Colonic mucosa (tissue), 4 donors: Measurements from ENCODE around the gene HSD11B2. TPM values are rescaled to one million over a fixed set of nuclear protein-coding genes. Genes with fewer than 3 reads are reported as not detected.

Source experiments
- DNase-seq: peaks from one replicate; pipeline ENCODE4 v3.0.0-alpha.2; 2020
- H3K27ac ChIP-seq: fragments of 200-600 bp; one replicate; pipeline ENCODE4 v1.8.0; 2021
- H3K27me3 ChIP-seq: fragments of 200-600 bp; one replicate; pipeline ENCODE4 v1.8.0; 2021
- H3K36me3 ChIP-seq: fragments of 200-600 bp; one replicate; pipeline ENCODE4 v1.8.0; 2021
- H3K4me1 ChIP-seq: fragments of 200-600 bp; one replicate; pipeline ENCODE4 v1.8.0; 2021; ENCODE audit warnings: mild to moderate bottlenecking
- H3K4me3 ChIP-seq: fragments of 200-600 bp; one replicate; pipeline ENCODE4 v1.8.0; 2021
- H3K9ac ChIP-seq, 2 donors: one replicate each; pipeline ENCODE4 v1.7.0; 2013; ENCODE audit warnings: control low read depth in 2 of 2, low read depth in 2 of 2, low read length in 2 of 2
- H3K9me3 ChIP-seq: fragments of 200-600 bp; one replicate; pipeline ENCODE4 v1.8.0; 2021
- CTCF ChIP-seq: fragments of 200-600 bp; IDR thresholded peaks from one replicate; pipeline ENCODE4 v1.8.0; 2022; ENCODE audit warnings: antibody characterized with exemption, mild to moderate bottlenecking
- intact Hi-C: fragments of 100-400 bp; cut with DNase I; formaldehyde crosslinking; loops from one replicate; pipeline ENCODE4 v1.14.1; 2022
- total RNA-seq, 2 donors: library from RNA; stranded (reverse); fragmentation: NEBNext Ultra II Directional in 1 of 2; extraction: Animal tissue kit (Norgen Biotek cat#: 25700) in 1 of 2; gene quantifications; one replicate each; pipeline ENCODE4 v1.2.1, GENCODE V29; 2021
- donor health status: healthy.
- donor health status: DM: no; HTN: no; CAD: no.
- donor health status: DM: no; HTN: no; CAD: no.

HSD11B2 gene
- total RNA-seq, 2 donors from 2014 or later = 348 to 378 TPM

GRCh38 chr16:67397812-67398545 is 32.9 kb upstream of the HSD11B2 start:
- no peak for TF ChIP-seq CTCF
- no peaks in the 10 kb centered on the region for H3K9me3 ChIP-seq
- H3K36me3 ChIP-seq = no peaks in the 10 kb centered on the region
- H3K27me3 ChIP-seq = peaks cover 7% of the 10 kb centered on the region
- no peak for DNase-seq
- H3K4me1 ChIP-seq = peaks cover 18% of the 10 kb centered on the region
- intact Hi-C loops = loop anchor here (10.0 kb wide), 1 partner anchor 53 kb away; no protein-coding TSS in a partner anchor
- no peak overlapping the region for H3K9ac ChIP-seq
- no peak overlapping the region for H3K27ac ChIP-seq
- H3K4me3 ChIP-seq = no peak overlapping the region

GRCh38 chr16:67398546-67399217 is 32.2 kb upstream of the HSD11B2 start:
- no peak for DNase-seq
- no peak for TF ChIP-seq CTCF
- H3K9ac ChIP-seq = no peak overlapping the region
- H3K36me3 ChIP-seq = no peaks in the 10 kb centered on the region
- H3K4me1 ChIP-seq = peaks cover 14% of the 10 kb centered on the region
- H3K27ac ChIP-seq = no peak overlapping the region
- intact Hi-C loops = loop anchor here (10.0 kb wide), 1 partner anchor 54 kb away; no protein-coding TSS in a partner anchor
- no peak overlapping the region for H3K4me3 ChIP-seq
- H3K27me3 ChIP-seq = peaks cover 6% of the 10 kb centered on the region
- no peaks in the 10 kb centered on the region for H3K9me3 ChIP-seq

GRCh38 chr16:67399218-67399733 is 31.6 kb upstream of the HSD11B2 start:
- intact Hi-C loops = loop anchor here (10.0 kb wide), 1 partner anchor 54 kb away; no protein-coding TSS in a partner anchor
- H3K4me1 ChIP-seq = peaks cover 11% of the 10 kb centered on the region
- no peak overlapping the region for H3K4me3 ChIP-seq
- peaks cover under 1% of the 10 kb centered on the region for H3K27me3 ChIP-seq
- H3K9ac ChIP-seq = peak overlapping the region in 1 of 2 donors; percentile 35
- no peak overlapping the region for H3K27ac ChIP-seq
- peak; percentile 78 for TF ChIP-seq CTCF
- peak; percentile 53 for DNase-seq
- H3K9me3 ChIP-seq = no peaks in the 10 kb centered on the region
- H3K36me3 ChIP-seq = no peaks in the 10 kb centered on the region

GRCh38 chr16:67399749-67400704 is 30.9 kb upstream of the HSD11B2 start:
- Histone ChIP-seq H3K4me3 (no peak overlapping the region), H3K4me1 (peaks cover 14% of the 10 kb centered on the region), H3K9ac (no peak overlapping the region), H3K27me3 (no peaks in the 10 kb centered on the region), H3K36me3 (no peaks in the 10 kb centered on the region), H3K27ac (no peak overlapping the region), H3K9me3 (no peaks in the 10 kb centered on the region)
- intact Hi-C loops = loop anchor here (10.0 kb wide), 1 partner anchor 55 kb away; no protein-coding TSS in a partner anchor
- TF ChIP-seq CTCF = no peak
- no peak for DNase-seq

GRCh38 chr16:67400901-67401300 is 30.0 kb upstream of the HSD11B2 start:
- Histone ChIP-seq H3K9me3 (no peaks in the 10 kb centered on the region), H3K4me3 (no peak overlapping the region), H3K27me3 (no peaks in the 10 kb centered on the region), H3K9ac (no peak overlapping the region), H3K27ac (no peak overlapping the region), H3K36me3 (no peaks in the 10 kb centered on the region), H3K4me1 (peaks cover 13% of the 10 kb centered on the region)
- DNase-seq = no peak
- intact Hi-C loops = no loop called here
- no peak for TF ChIP-seq CTCF
